OCI-LY3 (cell line): ENCODE results near the gene DDX10.

Experiments used
- EZH2phosphoT487 ChIP-seq: fragments of 200-600 bp; shearing (Covaris generic); IDR thresholded peaks from 2 replicates; pipeline ENCODE4 v1.6.1; 2018; ENCODE audit warnings: antibody characterized with exemption, mixed run types, low read depth
- TF ChIP-seq, protein P1 (sequence below): fragments of 200-600, 300-600 bp; sonication (generic); IDR thresholded peaks from 2 replicates; pipeline ENCODE4 v1.5.1; 2014; ENCODE audit warnings: antibody characterized with exemption, low read length, low read depth

DNA sequence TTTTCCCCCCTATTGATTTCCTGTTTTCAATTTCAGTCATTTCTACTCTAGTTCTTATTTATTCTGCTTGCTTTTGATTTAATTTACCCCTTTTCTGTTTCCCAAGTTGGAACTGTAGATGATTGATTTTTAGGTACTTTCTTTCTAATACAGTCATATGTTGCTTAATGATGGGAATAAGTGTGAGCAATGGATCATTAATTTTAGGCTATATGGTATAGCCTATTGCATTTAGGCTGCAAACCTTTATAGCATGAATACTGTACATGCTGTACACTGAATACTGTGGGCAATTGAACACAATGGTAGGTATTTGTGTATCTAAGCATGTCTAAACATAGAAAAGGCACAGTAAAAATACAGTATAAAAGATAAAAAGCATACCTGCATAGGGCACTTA lies 44.9 kb downstream of the DDX10 start:
- TF ChIP-seq, protein P1, sequence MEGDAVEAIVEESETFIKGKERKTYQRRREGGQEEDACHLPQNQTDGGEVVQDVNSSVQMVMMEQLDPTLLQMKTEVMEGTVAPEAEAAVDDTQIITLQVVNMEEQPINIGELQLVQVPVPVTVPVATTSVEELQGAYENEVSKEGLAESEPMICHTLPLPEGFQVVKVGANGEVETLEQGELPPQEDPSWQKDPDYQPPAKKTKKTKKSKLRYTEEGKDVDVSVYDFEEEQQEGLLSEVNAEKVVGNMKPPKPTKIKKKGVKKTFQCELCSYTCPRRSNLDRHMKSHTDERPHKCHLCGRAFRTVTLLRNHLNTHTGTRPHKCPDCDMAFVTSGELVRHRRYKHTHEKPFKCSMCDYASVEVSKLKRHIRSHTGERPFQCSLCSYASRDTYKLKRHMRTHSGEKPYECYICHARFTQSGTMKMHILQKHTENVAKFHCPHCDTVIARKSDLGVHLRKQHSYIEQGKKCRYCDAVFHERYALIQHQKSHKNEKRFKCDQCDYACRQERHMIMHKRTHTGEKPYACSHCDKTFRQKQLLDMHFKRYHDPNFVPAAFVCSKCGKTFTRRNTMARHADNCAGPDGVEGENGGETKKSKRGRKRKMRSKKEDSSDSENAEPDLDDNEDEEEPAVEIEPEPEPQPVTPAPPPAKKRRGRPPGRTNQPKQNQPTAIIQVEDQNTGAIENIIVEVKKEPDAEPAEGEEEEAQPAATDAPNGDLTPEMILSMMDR: no peak
- no peak for TF ChIP-seq EZH2phosphoT487
